Neuronal stem cell (in vitro differentiated cells): Measurements from ENCODE around the gene CUBN.

ENCODE experiments used
- DNase-seq: peaks from one replicate; pipeline ENCODE4 v3.0.0-alpha.2; 2013; ENCODE audit warnings: low spot score
- H2AFZ ChIP-seq: one replicate; pipeline ENCODE4 v1.6.1; 2013; ENCODE audit warnings: mild to moderate bottlenecking, low read length, inconsistent platforms
- H2AK5ac ChIP-seq: 2 replicates; pipeline ENCODE4 v1.6.1; 2013; ENCODE audit warnings: low read depth, mild to moderate bottlenecking, inconsistent platforms, low read length, moderate library complexity, mixed read lengths
- H2BK120ac ChIP-seq: 2 replicates; pipeline ENCODE4 v1.6.1; 2013; ENCODE audit warnings: low read depth, mild to moderate bottlenecking, inconsistent platforms, low read length, moderate library complexity, mixed read lengths
- H2BK12ac ChIP-seq: one replicate; pipeline ENCODE4 v1.6.1; 2013; ENCODE audit warnings: low read length, inconsistent platforms
- H2BK15ac ChIP-seq: 2 replicates; pipeline ENCODE4 v1.6.1; 2013; ENCODE audit warnings: mild to moderate bottlenecking, low read length, inconsistent platforms, mixed read lengths
- H2BK5ac ChIP-seq: one replicate; pipeline ENCODE4 v1.6.1; 2013; ENCODE audit warnings: inconsistent platforms, mild to moderate bottlenecking, low read length, moderate library complexity
- H3K14ac ChIP-seq: one replicate; pipeline ENCODE4 v1.6.1; 2013; ENCODE audit warnings: low read length, inconsistent platforms
- H3K18ac ChIP-seq: 2 replicates; pipeline ENCODE4 v1.6.1; 2013; ENCODE audit warnings: low read length, inconsistent platforms
- H3K23ac ChIP-seq: 2 replicates; pipeline ENCODE4 v1.6.1; 2013; ENCODE audit warnings: low read depth, mild to moderate bottlenecking, mixed read lengths, low read length, inconsistent platforms; ENCODE audit not compliant: poor library complexity
- H3K27ac ChIP-seq: replicated peaks from 3 replicates; pipeline ENCODE4 v1.5.1; 2013; ENCODE audit warnings: low read length, inconsistent platforms
- H3K27me3 ChIP-seq, 3 experiments: 2 replicates each; pipeline ENCODE4 v1.6.1; 2013; ENCODE audit warnings: low read length in 3 of 3, mild to moderate bottlenecking in 2 of 3, inconsistent platforms in 1 of 3, low read depth in 1 of 3, mixed read lengths in 1 of 3, moderate library complexity in 1 of 3; ENCODE audit not compliant: control insufficient read depth in 3 of 3, insufficient read depth in 3 of 3
- H3K36me3 ChIP-seq, 2 donors: replicated peaks in 1 of 2; 2 replicates each; pipeline ENCODE4 v1.6.1; 2013; ENCODE audit warnings: low read length in 2 of 2; ENCODE audit not compliant: control insufficient read depth in 2 of 2, insufficient read depth in 2 of 2
- H3K4ac ChIP-seq: 2 replicates; pipeline ENCODE4 v1.6.1; 2013; ENCODE audit warnings: inconsistent platforms, mild to moderate bottlenecking, low read length, moderate library complexity
- H3K4me1 ChIP-seq, 2 donors: 1 replicate in 1 of 2; 2 replicates in 1 of 2; pipeline ENCODE4 v1.6.1; 2013; ENCODE audit warnings: low read length in 2 of 2, low read depth in 1 of 2; ENCODE audit not compliant: control insufficient read depth in 2 of 2, insufficient read depth in 1 of 2
- H3K4me2 ChIP-seq: one replicate; pipeline ENCODE4 v1.6.1; 2013; ENCODE audit warnings: mild to moderate bottlenecking, low read length, inconsistent platforms; ENCODE audit not compliant: insufficient read depth, poor library complexity, severe bottlenecking
- H3K4me3 ChIP-seq, 2 donors: 2 replicates each; pipeline ENCODE4 v1.5.1; 2013; ENCODE audit warnings: low read length in 2 of 2, mild to moderate bottlenecking in 2 of 2, inconsistent platforms in 1 of 2, moderate library complexity in 1 of 2
- H3K79me1 ChIP-seq: one replicate; pipeline ENCODE4 v1.6.1; 2013; ENCODE audit warnings: low read depth, mild to moderate bottlenecking, inconsistent platforms, low read length, moderate library complexity
- H3K9ac ChIP-seq: one replicate; pipeline ENCODE4 v1.6.1; 2013; ENCODE audit warnings: mild to moderate bottlenecking, low read depth, low read length, inconsistent platforms; ENCODE audit not compliant: poor library complexity
- H3K9me3 ChIP-seq, 2 donors: replicated peaks in 1 of 2; 2 replicates each; pipeline versions ENCODE3 to v1.6.1; 2013; ENCODE audit warnings: low read length in 2 of 2, mild to moderate bottlenecking in 2 of 2, inconsistent platforms in 1 of 2, low read depth in 1 of 2, mixed read lengths in 1 of 2, moderate library complexity in 1 of 2; ENCODE audit not compliant: control insufficient read depth in 2 of 2, insufficient read depth in 1 of 2
- H4K8ac ChIP-seq: one replicate; pipeline ENCODE4 v1.6.1; 2013; ENCODE audit warnings: low read depth, mild to moderate bottlenecking, inconsistent platforms, low read length, moderate library complexity
- H4K91ac ChIP-seq: one replicate; pipeline ENCODE4 v1.6.1; 2013; ENCODE audit warnings: low read length, low read depth, mild to moderate bottlenecking, inconsistent platforms; ENCODE audit not compliant: poor library complexity
- WGBS, 2 donors: extraction: QIAGEN DNeasy Blood & Tissue Kit; methylation state at CpG; one replicate each; pipeline ENCODE4 v1.1.7; 2013; ENCODE audit warnings: missing lambda C conversion rate in 2 of 2, mixed read lengths in 1 of 2; ENCODE audit not compliant: insufficient read length in 2 of 2, insufficient replicate concordance in 1 of 2; ENCODE audit errors: extremely low coverage in 2 of 2; 5-methylcytosine and 5-hydroxymethylcytosine counted together

The CUBN gene

DNA sequence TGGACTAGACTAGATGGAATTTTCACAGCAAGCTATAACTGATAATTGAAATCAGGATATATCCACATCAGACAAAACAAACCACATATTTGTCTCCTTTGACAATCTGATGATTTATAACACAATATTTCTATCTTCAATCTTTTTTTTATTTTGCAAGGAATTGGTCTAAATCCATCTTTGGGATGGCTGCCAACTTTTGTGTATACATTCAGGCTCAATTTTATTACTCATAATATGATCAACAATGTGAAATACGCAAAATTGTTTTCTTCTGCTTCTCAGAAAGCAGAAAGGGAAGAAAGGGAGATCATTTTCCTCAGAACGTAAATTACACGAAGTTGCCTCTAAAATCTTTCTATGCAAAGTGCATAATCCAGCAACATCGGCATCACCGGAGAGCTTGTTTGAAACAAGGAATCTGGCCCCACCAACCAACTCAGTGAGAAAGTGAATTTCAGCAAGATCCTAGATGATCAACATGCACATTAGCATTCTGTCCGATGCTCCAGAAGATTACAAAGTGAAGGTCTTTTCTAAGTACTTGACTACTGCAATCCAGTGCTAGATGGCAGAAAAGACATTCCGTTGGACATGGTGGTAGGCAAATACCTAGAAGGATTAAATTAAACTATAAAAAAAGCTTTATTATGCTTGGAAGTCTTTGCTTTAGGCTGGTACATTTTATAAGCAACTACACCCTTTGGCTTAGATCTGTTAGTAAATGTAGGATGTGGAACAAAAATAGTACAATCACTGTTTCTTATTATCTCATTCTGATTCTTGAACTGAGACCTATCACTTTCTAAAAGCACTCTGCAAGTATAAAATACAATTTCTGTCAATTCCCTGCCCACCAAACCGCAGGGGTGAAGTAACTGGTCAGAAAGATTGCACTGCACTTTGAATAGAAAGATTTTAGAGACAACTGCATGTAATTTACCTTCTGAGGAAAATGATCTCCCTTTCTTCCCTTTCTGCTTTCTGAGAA, 186.0 kb downstream of the CUBN start:
- Histone ChIP-seq H3K79me1 (no peaks in the 10 kb centered on the region), H3K18ac (no peak overlapping the region), H3K9ac (no peak overlapping the region), H2BK120ac (no peak overlapping the region), H3K14ac (no peak overlapping the region), H2AK5ac (no peak overlapping the region), H3K23ac (no peak overlapping the region), H3K27ac (no peak overlapping the region), H3K4me3 (no peak overlapping the region), H3K9me3 (no peaks in the 10 kb centered on the region), H3K36me3 (no peaks in the 10 kb centered on the region), H3K27me3 (no peaks in the 10 kb centered on the region), H4K8ac (no peak overlapping the region), H2BK15ac (no peak overlapping the region), H2BK12ac (no peak overlapping the region), H4K91ac (no peak overlapping the region), H2BK5ac (no peak overlapping the region), H3K4me1 (peaks cover 2 to 10% of the 10 kb centered on the region in 2 donors), H2AFZ (peak overlapping the region; percentile 46), H3K4me2 (no peak overlapping the region), H3K4ac (no peak overlapping the region)
- no peak for DNase-seq
- WGBS, 2 donors = no CpG with 5 or more reads among the region's 8 CpGs

DNA sequence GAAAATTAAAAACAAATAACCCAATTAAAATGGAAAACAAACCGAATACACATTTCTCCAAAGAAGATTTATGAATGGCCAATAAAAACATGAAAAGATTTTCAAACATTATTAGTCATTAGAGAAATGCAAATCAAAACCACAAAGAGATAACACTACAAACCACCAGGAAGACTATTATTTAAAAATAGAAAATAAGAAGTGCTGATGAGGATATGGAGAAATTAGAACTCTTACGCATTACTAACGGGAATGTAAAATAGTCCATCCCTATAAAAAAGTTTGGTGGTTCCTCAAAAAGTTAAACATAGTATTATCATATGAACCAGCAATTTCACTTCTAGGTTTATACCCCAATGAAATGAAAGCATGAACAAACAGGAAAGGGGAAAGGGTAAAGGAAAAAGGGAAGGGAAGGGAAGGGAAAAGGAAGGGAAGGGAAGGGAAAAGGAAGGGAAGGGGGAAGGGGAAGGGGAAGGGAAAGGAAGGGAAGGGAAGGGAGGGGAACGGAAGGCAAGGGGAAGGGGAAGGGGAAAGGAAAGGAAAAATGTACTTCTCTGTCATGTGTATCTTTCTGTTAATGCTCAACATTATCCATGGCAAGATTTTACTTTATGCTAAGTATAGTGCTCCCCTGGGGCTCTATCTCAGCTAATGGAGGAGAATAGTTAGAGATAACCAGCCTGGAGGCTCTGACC, 187.1 kb downstream of the CUBN start:
- Histone ChIP-seq H3K27ac (no peak overlapping the region), H3K4me2 (no peak overlapping the region)

DNA sequence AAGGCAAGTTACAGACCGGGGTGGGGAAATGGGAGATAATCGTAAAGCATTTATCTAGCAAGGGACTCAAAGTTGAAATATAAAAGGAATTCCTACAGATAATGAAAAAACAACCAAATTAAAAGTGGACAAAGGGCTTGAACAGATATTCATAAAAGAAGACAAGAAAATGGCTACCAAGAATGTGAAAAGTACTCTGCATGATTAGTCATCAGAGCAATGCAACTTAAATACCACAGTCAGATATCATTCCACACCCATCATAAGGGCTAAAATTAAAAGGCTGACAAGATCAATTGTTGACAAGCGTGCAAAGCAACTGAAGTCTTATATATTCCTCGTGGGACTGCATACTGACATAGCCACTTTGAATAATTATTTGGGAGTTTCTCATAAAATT, 187.7 kb downstream of the CUBN start:
- no CpG with 5 or more reads among the region's 4 CpGs for WGBS, 2 donors
- Histone ChIP-seq H3K4me3 (no peak overlapping the region), H2BK120ac (no peak overlapping the region), H2AK5ac (no peak overlapping the region), H3K27ac (no peak overlapping the region), H3K9me3 (no peaks in the 10 kb centered on the region), H2BK15ac (no peak overlapping the region), H3K18ac (no peak overlapping the region), H3K79me1 (no peaks in the 10 kb centered on the region), H3K4me2 (no peak overlapping the region), H2BK12ac (no peak overlapping the region), H3K9ac (no peak overlapping the region), H2BK5ac (no peak overlapping the region), H3K4ac (no peak overlapping the region), H3K36me3 (no peaks in the 10 kb centered on the region), H3K14ac (no peak overlapping the region), H3K4me1 (peaks cover 0 to 10% of the 10 kb centered on the region in 2 donors), H4K8ac (no peak overlapping the region), H2AFZ (no peak overlapping the region), H3K23ac (no peak overlapping the region), H4K91ac (no peak overlapping the region), H3K27me3 (no peaks in the 10 kb centered on the region)
- no peak for DNase-seq

More for the DNA sequence above, 187.1 kb downstream of the CUBN start:
- no peaks in the 10 kb centered on the region for H3K79me1 ChIP-seq
- H2BK120ac ChIP-seq = no peak overlapping the region
- no peaks in the 10 kb centered on the region for H3K9me3 ChIP-seq
- no peak overlapping the region for H4K8ac ChIP-seq
- no peak overlapping the region for H3K23ac ChIP-seq
- no peaks in the 10 kb centered on the region for H3K36me3 ChIP-seq
- DNase-seq = no peak
- H3K27me3 ChIP-seq = no peaks in the 10 kb centered on the region
- H4K91ac ChIP-seq = no peak overlapping the region
- no peak overlapping the region for H2AK5ac ChIP-seq
- no peak overlapping the region for H3K4me3 ChIP-seq
- WGBS, 2 donors = no CpG with 5 or more reads among the region's 4 CpGs
- H3K14ac ChIP-seq = no peak overlapping the region
- no peak overlapping the region for H3K18ac ChIP-seq
- no peak overlapping the region for H2BK12ac ChIP-seq
- no peak overlapping the region for H2AFZ ChIP-seq
- no peak overlapping the region for H3K4ac ChIP-seq
- H2BK5ac ChIP-seq = no peak overlapping the region
- H3K9ac ChIP-seq = no peak overlapping the region
- H3K4me1 ChIP-seq = peaks cover 0 to 10% of the 10 kb centered on the region in 2 donors
- H2BK15ac ChIP-seq = no peak overlapping the region

DNA sequence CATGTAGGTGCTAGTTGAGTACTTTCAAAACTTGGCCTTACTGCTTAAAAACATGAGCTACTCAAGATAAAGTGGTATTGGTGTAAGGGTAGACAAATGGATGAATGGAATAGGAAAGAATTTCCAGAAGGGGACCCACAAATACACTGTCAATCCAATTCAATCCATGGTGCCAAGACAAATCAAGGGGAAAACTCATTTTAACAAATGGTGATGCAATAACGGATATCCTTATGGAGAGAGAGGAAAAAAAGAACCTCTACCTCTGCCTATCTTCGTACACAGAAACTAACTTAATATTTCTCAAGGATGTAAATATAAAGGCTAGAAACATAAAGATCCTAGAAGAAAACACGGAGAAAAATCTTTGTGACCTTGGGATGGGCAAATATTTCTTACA, 188.5 kb downstream of the CUBN start:
- no peak overlapping the region for H3K14ac ChIP-seq

More for the DNA sequence above, 188.5 kb downstream of the CUBN start:
- Histone ChIP-seq H3K4me1 (peaks cover 0 to 10% of the 10 kb centered on the region in 2 donors), H2BK120ac (no peak overlapping the region), H3K23ac (no peak overlapping the region), H3K27ac (no peak overlapping the region), H3K9me3 (no peaks in the 10 kb centered on the region), H3K9ac (no peak overlapping the region), H3K4me3 (no peak overlapping the region), H3K4me2 (no peak overlapping the region), H4K8ac (no peak overlapping the region), H4K91ac (no peak overlapping the region), H2BK12ac (no peak overlapping the region), H2AK5ac (no peak overlapping the region), H3K36me3 (no peaks in the 10 kb centered on the region), H3K4ac (no peak overlapping the region), H2AFZ (no peak overlapping the region), H2BK5ac (no peak overlapping the region), H2BK15ac (no peak overlapping the region), H3K27me3 (no peaks in the 10 kb centered on the region), H3K18ac (no peak overlapping the region), H3K79me1 (no peaks in the 10 kb centered on the region)
- DNase-seq = no peak
- no CpG with 5 or more reads among the region's 3 CpGs for WGBS, 2 donors
